Activated B cell treated with CpG ODN at 0.5 μM for 24 hours (primary cell): ENCODE data around the gene LRRC51. TPM values are rescaled to one million over a fixed set of nuclear protein-coding genes. Genes with fewer than 3 reads are reported as not detected.

Experiments
- ATAC-seq: fragments of 200-7000 bp; cut with Tn5 transposase; one replicate; pipeline ENCODE4 v1.10.0; 2021; ENCODE audit warnings: low read depth, mild to moderate bottlenecking, moderate library complexity
- CTCF ChIA-PET: fragments of 350-600 bp; sonication (Branson Sonifier 250); formaldehyde crosslinking; loops from one replicate; lab custom pipeline; 2021; ENCODE audit warnings: antibody characterized with exemption; lab: Charles Lee
- POLR2A ChIA-PET: fragments of 350-600 bp; sonication (Branson Sonifier 250); formaldehyde crosslinking; loops from one replicate; lab custom pipeline; 2021; ENCODE audit warnings: antibody characterized with exemption; lab: Charles Lee
- DNase-seq: peaks from one replicate; pipeline ENCODE4 v3.0.0; 2022
- H3K27ac Mint-ChIP-seq: one replicate; pipeline ENCODE4 v1.8.0; 2020; ENCODE audit warnings: mixed read lengths
- H3K27me3 Mint-ChIP-seq: one replicate; pipeline ENCODE4 v1.8.0; 2021; ENCODE audit warnings: mixed read lengths
- H3K36me3 Mint-ChIP-seq: one replicate; pipeline ENCODE4 v1.8.0; 2021; ENCODE audit warnings: low read depth, mixed read lengths
- H3K4me1 Mint-ChIP-seq: one replicate; pipeline ENCODE4 v1.8.0; 2021; ENCODE audit warnings: mixed read lengths
- H3K4me3 Mint-ChIP-seq: one replicate; pipeline ENCODE4 v1.8.0; 2020; ENCODE audit warnings: mild to moderate bottlenecking, mixed read lengths
- H3K9me3 Mint-ChIP-seq: one replicate; pipeline ENCODE4 v1.8.0; 2020; ENCODE audit warnings: mixed read lengths
- intact Hi-C: fragments of 100-400 bp; cut with micrococcal nuclease; formaldehyde crosslinking; loops from one replicate; pipeline ENCODE4 v1.15.1; 2024
- total RNA-seq: library from RNA; stranded (reverse); gene quantifications from 2 replicates; pipeline ENCODE4 v1.2.3, GENCODE V29; 2022
- TF ChIP-seq, protein P1 (sequence below): fragments of 200-600 bp; IDR thresholded peaks from one replicate; pipeline ENCODE4 v1.8.0; 2022; ENCODE audit warnings: antibody characterized with exemption, mild to moderate bottlenecking

The LRRC51 gene, protein sequence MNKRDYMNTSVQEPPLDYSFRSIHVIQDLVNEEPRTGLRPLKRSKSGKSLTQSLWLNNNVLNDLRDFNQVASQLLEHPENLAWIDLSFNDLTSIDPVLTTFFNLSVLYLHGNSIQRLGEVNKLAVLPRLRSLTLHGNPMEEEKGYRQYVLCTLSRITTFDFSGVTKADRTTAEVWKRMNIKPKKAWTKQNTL
- total RNA-seq = 4.1 and 4.5 TPM in 2 replicates

DNA sequence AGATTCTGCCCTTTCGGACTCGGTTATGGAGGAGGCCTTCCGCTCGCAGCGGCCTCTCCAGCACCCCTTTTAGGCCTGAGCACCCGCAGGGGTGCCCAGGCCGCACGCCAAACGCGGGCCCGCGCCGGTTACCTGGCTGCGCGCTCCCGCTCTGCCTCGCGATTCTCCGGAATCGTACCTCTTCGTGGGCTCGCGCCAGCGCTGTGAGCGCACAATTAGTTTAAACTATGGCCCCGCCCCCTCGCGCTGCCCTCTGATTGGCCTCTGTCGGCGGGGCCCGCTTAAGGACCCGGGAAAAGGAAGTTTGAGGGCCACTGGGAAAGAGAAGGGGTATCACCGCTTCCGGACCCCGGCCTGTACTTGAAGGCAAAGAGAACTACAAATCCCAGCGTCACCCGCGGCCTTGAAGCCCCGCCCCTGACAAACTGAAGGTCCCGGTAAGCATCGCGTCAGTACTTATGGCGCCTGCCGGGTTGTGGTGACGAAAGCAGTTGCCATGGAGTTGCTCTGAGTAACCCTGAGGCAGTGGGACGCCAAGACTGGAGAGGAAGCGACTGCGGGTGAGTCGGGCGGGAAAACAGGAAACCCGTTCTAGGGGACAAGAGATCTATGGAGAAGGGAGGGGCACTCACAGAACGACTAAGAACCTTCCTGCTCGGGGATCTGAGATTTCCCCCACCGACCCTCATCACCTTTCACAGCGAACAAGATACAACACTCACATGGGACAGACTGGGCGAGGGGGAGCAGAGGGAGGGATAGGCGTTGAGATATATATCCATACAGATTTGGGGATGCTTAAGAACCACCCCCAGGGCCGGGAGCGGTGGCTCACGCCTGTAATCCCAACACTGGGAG lies at the start of gene LRRC51, which contains the start of gene NUMA1:
Gene LRRC51 (plus strand): TSS at position 525 of the 858 bp plus-strand sequence. CDS start 8,234 bp downstream, outside the sequence.
Gene NUMA1 (minus strand): TSS at position 217 of the 858 bp plus-strand sequence. CDS start 44,599 bp downstream, outside the sequence.
- no peaks in the 10 kb centered on the region for H3K27me3 Mint-ChIP-seq
- H3K36me3 Mint-ChIP-seq = peaks cover 11% of the 10 kb centered on the region
- peak within 1 kb of the TSS; percentile 91 for H3K27ac Mint-ChIP-seq
- intact Hi-C loops = loop anchor here (1.0 to 5.0 kb wide), 10 partner anchors 11 to 1902 kb away; partner anchors contain the start of genes ANAPC15, CLPB, LAMTOR1 and UCP2
- DNase-seq (peak; percentile 94), ATAC-seq (peak; percentile 90)
- TF ChIP-seq, protein P1, sequence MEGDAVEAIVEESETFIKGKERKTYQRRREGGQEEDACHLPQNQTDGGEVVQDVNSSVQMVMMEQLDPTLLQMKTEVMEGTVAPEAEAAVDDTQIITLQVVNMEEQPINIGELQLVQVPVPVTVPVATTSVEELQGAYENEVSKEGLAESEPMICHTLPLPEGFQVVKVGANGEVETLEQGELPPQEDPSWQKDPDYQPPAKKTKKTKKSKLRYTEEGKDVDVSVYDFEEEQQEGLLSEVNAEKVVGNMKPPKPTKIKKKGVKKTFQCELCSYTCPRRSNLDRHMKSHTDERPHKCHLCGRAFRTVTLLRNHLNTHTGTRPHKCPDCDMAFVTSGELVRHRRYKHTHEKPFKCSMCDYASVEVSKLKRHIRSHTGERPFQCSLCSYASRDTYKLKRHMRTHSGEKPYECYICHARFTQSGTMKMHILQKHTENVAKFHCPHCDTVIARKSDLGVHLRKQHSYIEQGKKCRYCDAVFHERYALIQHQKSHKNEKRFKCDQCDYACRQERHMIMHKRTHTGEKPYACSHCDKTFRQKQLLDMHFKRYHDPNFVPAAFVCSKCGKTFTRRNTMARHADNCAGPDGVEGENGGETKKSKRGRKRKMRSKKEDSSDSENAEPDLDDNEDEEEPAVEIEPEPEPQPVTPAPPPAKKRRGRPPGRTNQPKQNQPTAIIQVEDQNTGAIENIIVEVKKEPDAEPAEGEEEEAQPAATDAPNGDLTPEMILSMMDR = no peak
- ChIA-PET POLR2A (interaction anchor here (0.7 to 1.1 kb wide), 2 partner anchors 1297 to 1680 kb away, joined by 3 to 4 read pairs; partner anchors contain the start of gene RAB6A), CTCF (no interaction called here)
- H3K4me1 Mint-ChIP-seq = peaks cover 35% of the 10 kb centered on the region
- peak within 1 kb of the TSS; percentile 95 for H3K4me3 Mint-ChIP-seq
- H3K9me3 Mint-ChIP-seq = no peaks in the 10 kb centered on the region

DNA sequence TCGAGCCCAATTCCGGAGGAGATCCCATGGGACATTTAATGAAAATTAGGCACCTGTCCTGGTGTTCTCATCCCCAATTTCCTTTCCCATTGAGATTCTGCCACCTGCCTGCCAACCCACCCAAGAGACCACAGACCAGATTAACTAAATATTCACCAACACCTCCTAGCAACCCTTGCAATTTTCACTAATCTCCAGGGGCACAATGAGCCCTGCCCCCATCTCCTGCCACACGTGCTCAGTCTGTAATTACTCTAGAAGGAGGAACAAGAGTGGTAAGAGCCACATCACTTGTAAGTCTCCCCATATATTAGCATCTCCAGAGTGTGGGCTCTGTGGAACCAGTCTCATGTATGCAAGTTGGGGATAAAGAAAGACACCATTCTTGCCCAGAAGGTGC lies 44.0 kb upstream of the LRRC51 start:
- Mint-ChIP-seq H3K4me1 (peaks cover 9% of the 10 kb centered on the region), H3K4me3 (no peak overlapping the region), H3K36me3 (peaks cover 31% of the 10 kb centered on the region), H3K27me3 (no peaks in the 10 kb centered on the region), H3K9me3 (no peaks in the 10 kb centered on the region), H3K27ac (peak overlapping the region; percentile 64)
- ChIA-PET CTCF (no interaction called here), POLR2A (no interaction called here)
- intact Hi-C loops = no loop called here
- DNase-seq (no peak), ATAC-seq (no peak)
- TF ChIP-seq, protein P1 = no peak

DNA sequence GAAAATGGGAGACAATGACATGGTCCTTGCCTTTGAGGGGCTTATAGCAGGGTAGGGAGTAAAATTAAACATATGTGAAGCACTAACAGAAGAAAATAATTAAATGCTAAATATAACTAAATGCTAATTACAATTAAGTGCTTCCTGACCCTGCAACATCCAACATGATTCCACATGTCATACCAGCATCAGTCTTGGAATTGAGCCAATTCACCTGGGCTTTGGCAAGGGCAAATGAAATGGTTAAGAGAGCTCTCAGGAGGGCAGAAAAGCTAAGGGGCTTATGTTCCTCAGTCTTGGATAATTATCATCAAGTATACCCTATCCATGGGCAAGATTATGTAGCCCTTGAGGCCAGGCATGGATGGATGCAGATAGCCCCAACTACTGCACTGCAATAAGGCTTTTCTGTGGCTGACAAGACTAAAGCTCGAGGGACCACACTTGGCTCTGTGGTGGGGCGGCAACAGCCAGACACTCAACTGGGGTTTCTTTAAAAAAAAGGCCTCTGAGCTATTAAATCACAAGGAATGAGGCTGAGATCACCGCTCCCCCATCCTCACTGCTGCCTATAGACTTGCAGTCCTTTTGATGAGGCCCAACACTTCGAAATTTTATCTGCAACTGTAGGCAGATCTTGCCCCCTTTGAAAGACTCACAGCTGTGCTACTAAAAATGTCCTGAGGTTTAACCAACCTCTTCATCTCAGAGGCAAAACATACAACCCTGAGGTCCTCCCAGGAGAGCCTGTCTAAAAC lies 42.9 kb upstream of the LRRC51 start:
- intact Hi-C loops = no loop called here
- H3K36me3 Mint-ChIP-seq = peaks cover 30% of the 10 kb centered on the region
- no peaks in the 10 kb centered on the region for H3K27me3 Mint-ChIP-seq
- no peak overlapping the region for H3K27ac Mint-ChIP-seq
- no peak for DNase-seq
- H3K9me3 Mint-ChIP-seq = no peaks in the 10 kb centered on the region
- TF ChIP-seq, protein P1 = no peak
- ChIA-PET POLR2A (interaction anchor here (1.2 to 1.5 kb wide), 2 partner anchors 44 to 53 kb away, joined by 4 to 5 read pairs; no protein-coding TSS in a partner anchor), CTCF (interaction anchor here (1.0 to 4.0 kb wide), 5 partner anchors 13 to 106 kb away, joined by 3 to 37 read pairs (median 5); no protein-coding TSS in a partner anchor)
- H3K4me1 Mint-ChIP-seq = peaks cover 8% of the 10 kb centered on the region
- ATAC-seq = no peak
- no peak overlapping the region for H3K4me3 Mint-ChIP-seq

DNA sequence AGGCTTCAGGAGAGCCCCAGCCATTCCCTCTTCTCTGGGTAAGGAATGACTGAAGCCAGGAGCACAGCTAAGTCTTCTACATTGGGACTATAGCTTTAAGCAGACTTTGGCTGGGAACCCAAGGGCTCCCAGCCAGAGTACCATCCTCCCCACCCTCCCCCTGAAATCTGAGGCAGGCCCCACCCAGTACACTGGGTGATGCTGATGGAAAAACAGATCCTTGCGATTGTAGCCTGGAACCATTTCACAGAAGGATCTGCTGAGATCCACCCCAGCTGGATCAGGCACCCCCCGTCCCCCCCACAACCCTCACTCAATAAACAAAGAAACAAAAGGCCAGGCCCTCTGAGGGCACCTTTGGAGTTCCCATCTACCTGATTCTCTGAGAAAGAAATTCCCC lies 42.2 kb upstream of the LRRC51 start:
- Mint-ChIP-seq H3K9me3 (no peaks in the 10 kb centered on the region), H3K27ac (no peak overlapping the region), H3K4me3 (no peak overlapping the region), H3K4me1 (peaks cover 8% of the 10 kb centered on the region), H3K36me3 (peaks cover 23% of the 10 kb centered on the region), H3K27me3 (no peaks in the 10 kb centered on the region)
- intact Hi-C loops = no loop called here
- TF ChIP-seq, protein P1 = no peak
- ATAC-seq = no peak
- ChIA-PET POLR2A (interaction anchor here (1.1 to 5.2 kb wide), 4 partner anchors 21 to 185 kb away, joined by 3 to 34 read pairs (median 4); partner anchors contain the start of gene ANAPC15), CTCF (interaction anchor here (1.0 to 4.0 kb wide), 7 partner anchors 13 to 174 kb away, joined by 3 to 37 read pairs (median 5); no protein-coding TSS in a partner anchor)
- DNase-seq = no peak
